Adrenal gland (tissue), 5 donors: Measurements from ENCODE around the gene P2RY8.

Experiments
- CTCF ChIP-seq, 6 experiments: fragments of 450-650 bp in 4 of 6; fragments of 200-600 bp in 2 of 6; sonication (generic) in 1 of 6; IDR thresholded peaks; 1 replicate in 5 of 6; 2 replicates in 1 of 6; pipeline versions ENCODE4 v1.5.1 to v1.8.0; 2016 to 2021; ENCODE audit warnings: antibody characterized with exemption in 6 of 6, mild to moderate bottlenecking in 2 of 6, moderate library complexity in 1 of 6
- POLR2A ChIP-seq, 2 donors: fragments of 450-650 bp; IDR thresholded peaks; one replicate each; pipeline ENCODE4 v1.6.1; 2017; ENCODE audit warnings: antibody characterized with exemption in 2 of 2, mild to moderate bottlenecking in 2 of 2, moderate library complexity in 1 of 2
- donor health status: DM: no; HTN: no; CAD: no.

- TF ChIP-seq CTCF (IDR thresholded peaks at IDR 0.05), result no peak
- TF ChIP-seq POLR2A (IDR thresholded peaks at IDR 0.05), result no peak
Observed at GRCh38 chrX:1475881-1476280, 61.1 kb downstream of the P2RY8 start.
